Stimulated activated naive CD4-positive, alpha-beta T cell (primary cell): ENCODE results near the gene SLC17A2.
A peak's percentile ranks its signal among the peaks of the same experiment; 100 is the strongest.
"Not testable (repeated sequence)": the region's sequence is repeated elsewhere in the genome, so short reads cannot be mapped to it uniquely, and the experiment has no call there.

ENCODE experiments used
- DNase-seq, 6 experiments: peaks; one replicate each; lab custom pipeline; 2025; lab: John Stamatoyannopoulos, UW

Gene SLC17A2

DNA sequence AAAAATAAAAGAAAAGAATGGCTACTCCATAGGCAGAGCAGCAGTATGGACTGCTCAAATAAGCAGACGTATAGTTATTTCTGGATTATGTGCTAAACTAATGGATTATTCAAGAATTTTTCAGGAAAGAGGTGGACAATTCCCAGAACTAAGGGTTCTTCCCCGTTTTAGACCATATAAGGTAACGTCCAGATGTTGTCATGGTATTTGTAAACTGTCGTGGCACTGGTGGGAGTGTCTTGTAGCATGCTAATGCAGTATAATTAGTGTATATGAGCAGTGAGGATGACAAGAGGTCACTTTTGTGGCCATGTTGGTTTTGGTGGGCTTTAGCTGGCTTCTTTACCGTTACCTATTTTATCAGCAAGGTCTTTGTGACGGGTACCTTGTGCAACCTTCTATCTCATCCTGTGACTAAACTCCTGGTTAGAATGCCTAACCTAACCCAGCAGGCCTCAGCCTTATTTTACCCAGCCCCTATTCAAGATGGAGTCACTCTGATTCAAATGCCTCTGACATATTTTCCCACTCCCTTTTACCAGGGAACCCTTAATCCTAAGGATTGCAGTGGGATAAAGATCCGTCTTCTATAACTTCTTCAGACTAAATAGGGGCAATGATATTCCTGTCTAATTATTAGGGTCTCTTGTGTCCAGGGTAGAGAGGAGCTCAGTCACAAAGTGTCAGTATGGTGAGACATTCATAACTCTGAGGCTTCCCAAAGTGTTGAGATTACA, 21.0 kb upstream of the SLC17A2 start:
- DNase-seq: no peak

DNA sequence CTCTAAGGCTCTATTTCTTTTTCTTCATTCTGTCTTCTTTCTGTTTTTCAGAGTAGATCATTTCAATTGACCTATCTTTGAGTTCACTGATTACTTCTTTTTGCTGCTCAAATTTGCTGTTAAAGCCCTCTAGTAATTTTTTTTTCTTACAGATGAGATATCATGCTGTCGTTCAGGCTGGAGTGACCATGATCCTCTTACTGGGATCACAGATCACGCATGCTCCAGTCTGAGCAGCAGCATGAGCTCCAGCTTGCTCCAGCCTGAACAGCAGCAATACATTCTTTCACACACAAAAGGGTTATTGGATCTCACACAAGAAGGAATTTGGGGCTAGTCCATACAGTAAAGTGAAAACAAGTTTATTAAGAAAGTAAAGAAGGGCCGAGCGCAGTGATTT, 19.8 kb upstream of the SLC17A2 start:
- no peak for DNase-seq

DNA sequence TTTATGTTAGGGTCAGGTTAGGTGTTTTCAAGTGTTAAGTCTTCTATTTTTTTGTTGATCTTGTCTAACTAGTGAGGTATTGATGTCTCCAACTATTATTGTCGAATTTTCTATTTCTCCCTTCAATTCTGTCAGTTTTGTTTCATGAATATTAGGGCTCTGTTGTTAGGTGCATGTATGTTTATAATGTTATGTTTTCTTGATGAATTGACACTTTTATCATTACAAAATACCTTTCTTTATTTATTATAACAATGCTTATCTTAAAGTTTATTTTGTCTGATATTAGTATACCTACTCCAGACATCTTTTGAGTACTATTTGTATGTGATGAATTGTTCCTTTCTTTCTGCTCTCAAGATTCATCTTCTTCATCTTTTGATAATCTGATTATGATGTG, 19.2 kb upstream of the SLC17A2 start:
- no peak for DNase-seq

DNA sequence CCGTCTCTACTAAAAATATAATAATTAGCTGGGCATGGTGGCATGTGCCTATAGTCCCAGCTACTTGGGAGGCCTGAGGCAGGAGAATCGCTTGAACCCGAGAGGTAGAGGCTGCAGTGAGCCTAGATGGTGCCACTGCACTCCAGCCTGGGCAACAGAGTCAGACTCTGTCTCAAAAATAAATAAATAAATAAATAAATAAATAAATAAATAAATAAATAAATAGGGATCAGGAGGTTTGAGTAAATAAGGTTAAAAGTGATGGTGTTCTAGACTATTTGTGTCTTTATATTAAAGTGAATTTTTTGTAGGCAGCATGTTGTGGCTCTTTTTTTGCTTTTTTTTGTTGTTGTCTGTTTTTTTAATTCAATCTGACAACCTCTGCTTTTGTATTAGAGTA, 17.0 kb upstream of the SLC17A2 start:
- not testable (repeated sequence) for DNase-seq

DNA sequence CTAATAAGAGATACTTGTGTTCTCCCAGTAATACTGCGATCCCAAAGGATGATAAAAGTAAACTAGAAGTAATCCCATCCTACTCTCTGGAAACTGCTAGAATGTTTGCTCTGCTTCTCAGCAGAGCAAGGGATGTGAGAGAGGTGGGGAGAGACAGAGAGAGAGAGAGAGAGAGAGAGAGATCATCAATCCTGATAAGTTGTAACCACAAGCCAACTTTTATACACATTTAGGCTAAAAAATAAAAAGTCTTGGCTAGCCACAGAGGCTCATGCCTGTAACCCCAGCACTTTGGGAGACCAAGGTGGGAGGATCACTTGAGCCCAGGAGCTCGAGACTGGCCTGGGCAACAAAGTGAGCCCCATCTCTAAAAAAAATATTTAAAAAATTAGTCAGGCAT, 16.1 kb upstream of the SLC17A2 start:
- DNase-seq: no peak

DNA sequence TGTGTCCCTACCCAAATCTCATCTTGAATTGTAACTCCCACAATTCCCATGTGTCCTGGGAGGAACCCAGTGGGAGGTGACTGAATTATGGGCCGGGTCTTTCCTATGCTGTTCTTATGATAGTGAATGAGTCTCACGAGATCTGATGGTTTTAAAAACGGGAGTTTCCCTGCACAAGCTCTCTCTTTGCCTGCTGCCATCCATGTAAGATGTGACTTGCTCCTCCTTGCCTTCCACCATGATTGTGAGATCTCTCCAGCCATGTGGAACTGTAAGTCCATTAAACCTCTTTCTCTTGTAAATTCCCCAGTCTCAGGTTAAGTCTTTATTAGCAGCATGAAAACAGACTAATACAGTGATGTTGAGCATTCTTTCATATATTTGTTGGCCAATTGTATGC, 15.2 kb upstream of the SLC17A2 start:
- DNase-seq: not testable (repeated sequence)

DNA sequence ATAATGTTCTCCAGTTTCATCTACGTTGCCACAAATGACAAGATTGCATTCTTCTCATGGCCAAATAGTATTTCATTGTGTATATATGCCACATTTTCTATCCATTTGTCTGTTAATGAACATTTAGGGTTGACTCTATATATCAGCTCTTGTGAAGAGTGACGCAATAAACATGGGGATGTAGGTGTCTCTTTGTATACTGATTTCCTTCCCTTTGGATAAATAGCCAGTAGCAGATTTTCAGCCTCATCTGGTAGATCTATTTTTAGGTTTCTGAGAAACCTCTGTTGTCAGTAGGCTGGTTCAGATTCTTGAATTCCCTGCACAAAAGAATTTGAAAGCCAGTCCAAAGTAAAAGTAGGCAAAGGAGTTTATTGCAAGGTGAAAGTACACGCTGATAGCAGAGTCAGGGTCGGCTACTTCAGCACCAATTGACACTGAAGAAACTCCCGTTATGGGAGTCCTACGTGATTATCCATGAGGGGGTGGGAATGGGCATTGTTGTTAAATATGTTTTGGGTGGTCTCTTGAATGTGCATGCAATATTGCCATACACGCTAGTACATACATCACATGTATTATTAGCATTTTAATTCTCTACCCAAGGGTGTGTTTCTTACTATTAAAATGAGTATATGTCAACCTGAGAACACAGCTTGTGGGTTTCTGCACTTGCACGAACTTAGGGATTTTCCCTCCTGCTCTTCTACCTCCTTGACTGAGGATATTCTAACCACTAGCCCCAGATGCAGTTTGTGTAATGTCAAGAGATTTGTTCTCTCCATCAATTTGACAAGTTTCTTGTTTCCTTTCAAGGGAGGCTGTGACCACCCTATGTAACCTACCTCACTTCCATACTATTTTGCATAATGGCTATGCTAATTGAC, 14.4 kb upstream of the SLC17A2 start:
- peak in 1 of 6 experiments; percentile 1 for DNase-seq

DNA sequence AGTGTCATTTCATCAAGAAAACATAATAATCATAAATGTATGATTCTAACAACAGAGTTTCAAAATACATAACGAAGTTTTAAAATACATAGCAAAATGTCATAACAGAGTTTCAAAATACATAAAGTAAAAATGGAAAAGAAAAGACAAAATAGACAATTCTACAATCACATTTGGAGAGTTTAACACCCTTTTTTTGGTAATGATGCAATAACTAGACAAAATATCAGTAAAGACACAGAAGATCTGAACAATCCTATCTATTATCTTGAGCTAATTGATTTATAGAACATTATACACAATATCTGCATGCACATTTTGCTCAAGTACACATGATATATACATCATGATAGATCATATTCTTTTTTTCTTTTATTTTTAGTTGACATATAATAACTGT, 13.4 kb upstream of the SLC17A2 start:
- no peak for DNase-seq

DNA sequence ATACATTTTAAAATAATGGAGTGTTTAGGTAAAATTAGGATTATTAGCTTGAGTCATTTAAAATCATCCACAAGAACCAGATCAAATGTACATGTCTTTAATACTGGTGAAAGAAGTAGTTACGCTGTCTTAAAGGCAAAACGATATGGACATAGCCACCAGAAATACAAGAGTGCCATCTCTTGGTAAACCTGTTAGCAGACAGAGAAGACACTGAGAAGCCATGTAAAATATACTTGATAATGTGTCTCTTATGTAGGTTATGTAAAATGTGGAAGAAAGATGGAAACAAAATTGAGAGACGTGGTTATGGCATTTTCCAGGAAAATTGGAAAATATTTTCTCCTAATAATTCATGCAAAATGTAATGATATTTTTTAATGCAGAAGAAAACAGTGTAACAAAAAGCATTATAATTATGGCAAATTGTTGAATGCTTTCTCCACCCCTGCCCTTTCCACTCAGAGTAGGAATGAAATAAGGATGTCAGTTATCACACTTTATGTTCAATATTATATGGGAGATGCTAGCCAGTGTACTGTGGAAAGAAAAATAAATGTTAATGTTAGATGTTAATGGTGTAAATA, 12.2 kb upstream of the SLC17A2 start:
- peak in 2 of 6 experiments; percentile 4 to 22 for DNase-seq

DNA sequence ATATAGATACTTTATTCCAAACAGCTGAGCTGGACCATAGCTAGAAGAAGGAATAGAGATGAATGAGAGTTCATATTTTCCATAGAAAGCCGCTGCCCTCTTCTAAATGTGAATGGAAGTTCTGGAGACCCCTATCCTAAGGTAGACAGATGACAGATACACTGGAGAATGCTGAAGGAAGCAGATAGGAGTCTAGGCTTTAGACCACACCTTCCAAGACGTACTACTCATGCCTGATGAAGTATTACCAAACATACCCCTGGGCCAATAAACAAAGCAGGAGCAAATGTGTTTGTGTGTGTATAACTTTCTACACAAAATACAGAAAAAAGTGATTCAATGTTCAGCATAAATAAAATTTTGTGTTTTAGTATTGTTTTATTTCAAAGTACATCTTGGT, 9.1 kb upstream of the SLC17A2 start:
- DNase-seq: no peak

DNA sequence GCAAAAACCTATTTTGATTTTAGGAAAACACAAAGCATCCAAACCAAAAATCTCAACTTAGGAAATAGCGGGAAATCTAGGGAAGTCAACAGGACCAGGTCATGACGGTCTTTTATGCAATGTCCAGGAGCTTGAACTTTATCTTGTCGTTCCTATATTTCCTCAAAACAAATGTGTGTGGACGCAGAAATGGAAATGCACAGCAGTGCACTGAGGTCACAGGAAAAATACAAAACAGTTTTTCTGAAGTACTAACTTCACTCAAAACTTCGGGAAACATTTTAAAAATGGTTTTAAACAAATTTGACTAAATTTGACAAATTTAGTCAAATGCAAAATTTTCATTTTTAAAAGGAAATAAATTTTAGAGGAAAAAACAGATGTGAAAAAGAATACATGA, 5.5 kb upstream of the SLC17A2 start:
- DNase-seq: no peak

DNA sequence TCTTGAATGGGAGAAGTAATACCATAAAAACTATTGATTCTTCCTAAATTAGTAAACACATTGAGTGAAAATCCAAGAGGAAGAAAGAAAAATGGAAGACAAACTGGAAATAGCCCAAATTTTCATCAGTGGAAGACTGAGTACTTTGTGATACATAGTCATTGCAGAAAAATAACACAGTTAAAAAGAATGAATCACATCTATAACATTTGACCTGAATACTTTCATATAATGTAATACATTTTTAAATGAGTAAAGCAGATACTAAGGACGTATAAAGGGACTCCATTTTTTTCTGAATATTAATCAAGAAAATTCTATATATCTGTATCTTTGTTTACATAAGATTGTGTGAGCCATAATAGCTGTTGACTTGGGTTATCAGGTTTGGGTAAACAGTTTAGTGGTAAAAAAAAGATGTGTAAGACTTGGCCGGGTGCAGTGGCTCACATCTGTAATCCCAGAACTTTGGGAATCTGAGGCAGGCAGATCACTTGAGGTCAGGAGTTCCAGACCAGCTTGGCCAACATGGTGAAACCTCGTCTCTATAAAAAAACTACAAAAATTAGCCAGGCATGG, 4.3 kb upstream of the SLC17A2 start:
- no peak for DNase-seq

DNA sequence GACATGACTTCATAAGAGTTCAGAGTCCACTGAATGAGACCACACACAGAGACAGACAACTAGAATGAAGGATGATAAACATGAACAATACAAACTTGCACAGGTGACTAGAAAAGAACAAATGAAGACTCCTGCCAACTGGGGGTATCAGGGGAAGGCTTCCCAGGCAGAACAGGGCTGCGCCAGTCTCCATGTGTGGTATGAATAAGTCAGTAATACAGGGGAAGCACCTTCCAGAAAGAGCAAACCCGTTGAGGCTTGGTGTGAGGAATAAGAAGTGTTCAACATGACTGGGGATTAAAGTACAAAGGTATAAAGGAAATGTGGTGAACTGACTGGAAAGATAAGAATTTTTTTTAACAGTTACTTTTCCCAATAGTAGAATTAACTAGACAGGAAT, 3.7 kb upstream of the SLC17A2 start:
- no peak for DNase-seq

DNA sequence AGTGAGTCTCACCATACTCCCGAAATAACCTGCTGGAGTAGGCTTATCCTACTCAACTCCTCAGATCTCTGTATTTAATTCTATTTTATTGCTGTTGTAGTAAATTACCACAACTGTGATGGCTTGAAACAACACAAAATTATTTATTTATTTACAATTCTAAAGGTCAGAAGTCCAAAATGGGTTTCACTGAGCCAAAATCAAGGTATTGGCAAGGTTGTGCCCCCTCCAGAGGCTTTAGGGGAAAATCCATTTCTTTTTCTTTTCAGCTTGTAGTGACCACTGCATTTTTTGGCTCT, 869 bp upstream of the SLC17A2 start:
- no peak for DNase-seq

DNA sequence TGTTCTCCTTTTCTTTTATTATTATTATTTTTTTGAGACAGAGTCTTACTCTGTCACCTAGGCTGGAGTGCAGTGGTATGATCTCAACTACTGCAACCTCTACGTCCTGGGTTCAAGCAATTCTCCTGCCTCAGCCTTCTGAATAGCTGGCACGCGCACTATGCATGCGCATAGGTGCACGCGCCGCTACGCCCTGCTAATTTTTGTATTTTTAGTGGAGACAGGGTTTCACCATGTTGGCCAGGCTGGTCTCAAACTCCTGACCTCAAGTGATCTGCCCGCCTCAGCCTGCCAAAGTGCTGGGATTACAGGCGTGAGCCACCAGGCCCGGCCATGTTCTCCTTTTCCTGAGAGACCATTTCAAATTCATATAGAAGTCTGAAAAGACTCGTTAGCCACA, 706 bp downstream of the SLC17A2 start:
- not testable (repeated sequence) for DNase-seq

DNA sequence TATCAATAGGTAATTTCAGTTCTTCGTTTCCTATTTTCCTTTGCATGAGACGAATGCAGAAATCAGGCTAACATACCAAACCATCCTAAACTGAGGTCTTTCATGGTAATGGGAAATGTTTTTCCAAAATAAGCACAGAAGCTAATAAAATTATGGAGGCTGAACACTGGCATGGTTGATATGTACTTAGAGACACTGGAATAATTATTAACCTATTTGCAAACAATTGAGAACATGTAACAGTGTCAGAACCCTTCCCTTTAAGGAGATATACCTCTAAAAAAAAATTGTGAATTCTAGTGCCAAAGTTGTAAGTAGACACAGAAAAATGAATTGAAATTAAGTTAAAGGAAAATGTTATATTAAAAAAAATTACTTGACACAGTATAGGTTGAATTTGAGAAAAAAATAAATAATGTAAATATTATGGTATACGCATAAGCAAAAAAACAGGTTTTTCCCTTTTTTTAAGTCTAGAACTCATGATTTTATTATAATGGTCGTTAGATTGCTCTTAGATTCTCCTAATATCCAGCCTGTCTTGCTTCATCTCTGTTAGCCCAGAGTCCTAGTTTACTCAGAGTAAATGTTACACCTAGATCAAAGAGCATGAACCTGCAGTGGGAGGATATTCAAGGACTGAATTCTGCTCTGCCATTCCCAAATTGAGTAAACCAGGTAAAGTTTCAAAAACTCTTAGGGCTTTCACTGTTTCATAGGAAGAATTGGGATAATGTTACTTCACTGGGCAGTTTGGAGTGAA, 1.7 kb downstream of the SLC17A2 start:
- no peak for DNase-seq

DNA sequence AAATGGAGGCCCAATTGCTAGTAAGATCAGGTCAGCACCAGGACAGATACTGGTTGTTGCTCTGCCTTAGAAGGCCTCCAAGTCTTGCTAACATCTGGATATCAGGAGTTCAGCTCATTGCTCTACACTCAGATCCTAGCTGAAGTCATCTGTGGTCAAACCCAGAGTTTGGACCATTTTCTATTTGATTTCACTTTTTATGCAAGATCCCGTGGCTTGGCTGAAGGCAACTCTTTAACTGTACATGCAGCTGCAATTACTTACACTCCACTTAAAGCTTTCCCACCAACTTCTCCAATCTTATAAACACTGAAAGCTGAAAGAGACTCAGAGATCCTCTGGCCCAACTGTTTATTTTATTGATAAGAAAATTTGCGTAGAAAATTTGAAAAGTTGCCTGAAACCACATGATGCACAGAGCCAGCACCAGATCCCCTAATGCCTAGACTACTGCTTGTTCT, 2.7 kb downstream of the SLC17A2 start:
- no peak for DNase-seq

DNA sequence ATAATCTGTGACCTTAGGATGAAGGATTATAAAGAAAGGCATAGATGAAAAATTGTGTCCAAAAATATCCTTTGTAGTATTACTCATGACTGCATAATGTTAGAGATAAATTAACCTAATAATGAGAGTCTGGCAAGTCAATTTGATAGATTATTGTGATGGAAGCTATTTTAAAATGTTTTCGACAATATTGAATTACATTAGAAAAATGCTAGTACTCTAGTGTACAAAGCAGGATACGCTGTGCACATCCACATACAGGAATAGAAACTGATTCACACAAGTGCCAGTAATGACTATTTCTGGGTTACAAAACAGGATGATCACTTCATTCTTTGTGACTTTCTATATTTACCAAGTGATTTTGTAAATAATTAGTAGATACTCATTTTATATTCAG, 3.3 kb downstream of the SLC17A2 start:
- no peak for DNase-seq

DNA sequence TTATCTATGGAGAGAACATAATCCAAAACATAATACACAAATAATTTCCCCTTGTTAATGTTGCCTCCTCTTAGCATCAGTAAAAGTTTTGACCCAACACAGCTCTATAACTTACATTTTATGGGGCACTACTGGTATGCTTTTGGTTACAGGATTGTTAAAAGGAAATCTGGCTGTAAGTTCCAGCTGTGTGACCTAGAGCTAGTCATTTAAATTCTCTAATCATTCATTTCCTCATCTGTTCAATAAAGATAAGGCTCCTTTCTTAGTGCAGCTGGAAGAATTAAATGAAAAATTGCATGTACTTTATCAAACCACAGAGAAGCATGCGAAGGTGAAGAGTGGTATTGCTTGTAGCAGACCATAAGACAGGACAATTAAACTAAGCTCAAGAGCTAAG, 4.6 kb downstream of the SLC17A2 start:
- no peak for DNase-seq

DNA sequence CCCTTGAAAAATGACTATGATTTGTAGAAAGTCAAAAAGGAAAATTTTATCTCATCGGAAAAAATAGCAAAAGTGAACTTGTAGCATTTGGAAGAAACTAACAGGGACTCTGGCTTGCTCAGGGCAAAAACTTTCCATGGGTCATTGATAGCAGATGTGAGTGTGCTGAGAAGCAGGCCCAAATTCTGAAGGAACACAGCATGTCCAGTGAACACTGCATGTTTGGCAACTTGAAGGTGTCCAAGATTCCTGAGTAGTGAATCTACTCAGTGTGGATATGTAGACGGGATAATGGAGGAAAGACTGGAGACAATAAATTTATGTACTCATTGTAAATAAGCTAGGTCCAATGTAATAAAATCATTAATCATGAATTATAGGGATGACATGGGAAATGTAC, 8.2 kb downstream of the SLC17A2 start:
- DNase-seq: no peak

DNA sequence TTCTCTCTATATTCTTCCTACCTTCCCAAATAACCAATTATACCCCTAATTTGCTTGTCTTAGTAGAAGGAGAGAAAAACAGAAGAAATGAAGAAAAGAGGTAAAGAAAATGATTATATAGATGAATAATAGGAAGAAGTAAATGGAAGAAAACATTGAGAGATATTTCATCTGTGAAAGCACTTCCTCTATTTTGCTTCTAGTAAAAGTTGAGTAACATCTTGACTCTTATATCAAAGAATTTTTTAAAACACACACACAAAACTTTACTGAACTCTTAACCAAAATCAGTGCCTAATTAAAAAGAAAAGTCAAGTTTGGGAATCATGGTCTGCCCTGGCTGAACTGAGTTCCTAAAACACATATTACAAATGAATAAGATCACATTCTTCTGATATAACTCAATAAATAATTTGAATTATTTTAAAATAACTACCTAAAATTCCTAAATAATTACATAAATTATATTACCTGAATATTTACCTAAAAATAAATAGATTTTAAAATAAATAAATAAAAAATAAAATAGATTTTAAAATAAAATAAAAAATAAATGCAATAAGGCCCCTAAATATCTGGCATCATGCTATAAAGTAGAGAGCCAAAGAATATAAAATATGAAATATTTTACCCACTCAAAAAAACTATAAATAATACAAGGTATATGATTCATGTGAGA, 8.8 kb downstream of the SLC17A2 start:
- DNase-seq: no peak
